Stomach (tissue), 9 donors: Measurements from ENCODE around the gene JAKMIP1. TPM values are rescaled to one million over a fixed set of nuclear protein-coding genes. Genes with fewer than 3 reads are reported as not detected.
A peak's percentile ranks its signal among the peaks of the same experiment; 100 is the strongest.

ENCODE experiments used
- DNase-seq, 2 donors: peaks; one replicate each; pipeline versions ENCODE4 v3.0.0 to v3.0.0-alpha.2; 2013 to 2019
- H3K27ac ChIP-seq, 5 donors: fragments of 200-600 bp in 4 of 5; sonication (generic) in 4 of 5; one replicate each; pipeline ENCODE4 v1.5.1; 2013 to 2019; ENCODE audit warnings: mild to moderate bottlenecking in 1 of 5, moderate library complexity in 1 of 5
- H3K27me3 ChIP-seq, 3 donors: fragments of 200-600 bp; sonication (generic); one replicate each; pipeline ENCODE4 v1.5.1; 2017 to 2019; ENCODE audit warnings: mixed run types in 1 of 3
- H3K36me3 ChIP-seq, 4 donors: fragments of 200-600 bp; sonication (generic); 1 replicate in 3 of 4; 2 replicates in 1 of 4; pipeline ENCODE4 v1.5.1; 2016 to 2019
- H3K4me1 ChIP-seq, 4 donors: fragments of 200-600 bp; sonication (generic); one replicate each; pipeline ENCODE4 v1.5.1; 2016 to 2019
- H3K4me3 ChIP-seq, 4 donors: fragments of 200-600 bp; sonication (generic) in 3 of 4; one replicate each; pipeline ENCODE4 v1.5.1; 2016 to 2019; ENCODE audit warnings: mild to moderate bottlenecking in 1 of 4
- H3K9me3 ChIP-seq, 4 donors: fragments of 200-600 bp; sonication (generic); one replicate each; pipeline ENCODE4 v1.5.1; 2016 to 2019
- EP300 ChIP-seq: sonication (generic); formaldehyde crosslinking; IDR thresholded peaks from one replicate; pipeline ENCODE4 v1.6.1; 2017; ENCODE audit warnings: antibody characterized with exemption
- POLR2A ChIP-seq, 4 donors: fragments of 450-650 bp; IDR thresholded peaks; one replicate each; pipeline ENCODE4 v1.6.1; 2016; ENCODE audit warnings: antibody characterized with exemption in 4 of 4, control low read depth in 2 of 4, mild to moderate bottlenecking in 1 of 4, moderate library complexity in 1 of 4
- POLR2AphosphoS5 ChIP-seq, 3 donors: sonication (generic); formaldehyde crosslinking; IDR thresholded peaks; one replicate each; pipeline ENCODE4 v1.6.1; 2016; ENCODE audit warnings: antibody characterized with exemption in 3 of 3
- WGBS, 5 donors: extraction: QIAGEN DNeasy Blood & Tissue Kit in 3 of 5; methylation state at CpG; one replicate each; pipeline versions ENCODE4 v1.1.5 to v1.1.7; 2013 to 2018; 5-methylcytosine and 5-hydroxymethylcytosine counted together
- intact Hi-C: fragments of 100-400 bp; cut with DNase I; formaldehyde crosslinking; loops from one replicate; pipeline ENCODE4 v1.15.1; 2023; ENCODE audit warnings: low total_unique reads
- polyA plus RNA-seq, 3 donors: library from polyadenylated mRNA; stranded (reverse); fragments of 200-250 nt; gene quantifications; one replicate each; pipeline ENCODE4 v1.2.3, GENCODE V29; 2013
- total RNA-seq, 5 donors: library from RNA; depleted of rRNA; stranded (reverse); fragments of >200 nt; gene quantifications; one replicate each; pipeline versions ENCODE4 v1.1.0 to v1.2.3, GENCODE V29; 2014 to 2016
- TF ChIP-seq, protein P1 (sequence below), 7 experiments: fragments of 450-650 bp in 4 of 7; fragments of 200-600 bp in 3 of 7; sonication (generic) in 3 of 7; IDR thresholded peaks; one replicate each; pipeline ENCODE4 v1.5.1; 2016 to 2019; ENCODE audit warnings: antibody characterized with exemption in 7 of 7, control low read depth in 2 of 7, mild to moderate bottlenecking in 1 of 7
- donor health status: healthy with polysubstance abuse.
- donor health status: Bipolar disorder and iron deficiency.
- donor health status: healthy.

Gene JAKMIP1
- total and polyA plus RNA-seq, 8 donors, result 0.18 to 10.3 (median 0.54) TPM; not detected in 2

DNA sequence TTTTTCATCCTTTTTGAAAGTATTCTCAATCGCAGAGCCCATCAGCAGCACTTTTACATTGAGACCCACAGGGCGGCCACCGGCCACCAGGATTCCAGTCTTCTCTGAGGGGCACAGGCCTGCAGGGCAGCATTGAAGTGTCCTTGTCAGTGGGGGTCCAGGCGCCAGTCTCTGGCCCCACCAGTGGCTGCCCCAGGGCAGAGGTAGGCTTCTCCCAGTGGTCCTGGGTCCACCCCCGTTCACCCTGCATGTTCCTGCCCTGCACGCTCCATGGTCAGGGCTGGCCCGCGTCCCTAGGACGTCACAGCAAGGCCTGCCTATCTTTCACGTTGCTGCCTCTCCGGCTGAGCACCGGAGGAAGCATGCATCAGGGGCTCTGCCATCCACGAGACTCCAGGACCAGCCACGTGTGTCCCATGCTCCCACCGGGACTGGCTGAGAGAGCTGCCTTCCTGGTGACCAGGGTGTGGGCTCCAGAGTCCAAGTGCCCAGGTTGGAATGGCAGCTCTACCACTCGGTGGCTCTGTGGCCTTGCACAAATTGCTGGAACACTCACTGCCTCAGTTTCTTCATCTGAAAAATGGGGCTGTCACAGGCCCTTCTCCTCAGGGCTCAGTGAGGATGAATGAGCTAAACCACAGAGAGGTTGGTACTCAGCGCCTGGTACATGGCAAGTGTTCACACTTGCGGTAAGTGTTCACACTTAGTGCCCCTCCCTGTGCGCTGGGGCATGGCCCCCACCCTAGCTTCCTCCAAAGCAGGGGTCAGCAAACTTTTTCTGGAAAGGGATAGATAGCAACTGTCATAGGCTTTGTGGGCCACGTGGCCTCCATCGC is 30.7 kb upstream of the JAKMIP1 start:
- peaks cover 0 to 32% (median 0%) of the 10 kb centered on the region in 3 donors for H3K27me3 ChIP-seq
- WGBS, 5 donors, result 88 to 91% (median 89%) methylated on average over 14 to 21 of the region's 21 CpGs
- H3K9me3 ChIP-seq, result no peaks in the 10 kb centered on the region
- no peaks in the 10 kb centered on the region for H3K36me3 ChIP-seq
- TF ChIP-seq POLR2AphosphoS5 (IDR thresholded peaks at IDR 0.05) (no peak), EP300 (no peak), POLR2A (IDR thresholded peaks at IDR 0.05) (no peak)
- intact Hi-C loops, result no loop called here
- no peak overlapping the region for H3K27ac ChIP-seq
- no peak overlapping the region for H3K4me3 ChIP-seq
- peak in 1 of 2 donors; percentile 16 for DNase-seq
- H3K4me1 ChIP-seq, result no peaks in the 10 kb centered on the region

DNA sequence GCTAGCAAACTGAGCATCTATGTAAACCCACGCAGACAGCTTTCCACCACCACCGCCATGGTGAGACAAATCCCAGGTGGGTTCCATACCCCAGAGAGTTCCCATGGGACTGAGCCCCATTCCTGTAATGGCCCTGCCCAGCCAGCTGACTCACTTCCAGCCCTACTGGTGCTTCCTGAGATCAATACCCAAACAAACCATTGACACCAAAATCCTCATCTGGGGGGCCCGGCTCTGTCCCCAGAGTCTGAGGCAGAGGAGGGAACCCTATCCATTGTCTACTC is 30.1 kb upstream of the JAKMIP1 start:
- Histone ChIP-seq H3K36me3 (no peaks in the 10 kb centered on the region), H3K27ac (no peak overlapping the region), H3K4me3 (no peak overlapping the region), H3K9me3 (no peaks in the 10 kb centered on the region), H3K4me1 (no peaks in the 10 kb centered on the region), H3K27me3 (peaks cover 0 to 33% (median 0%) of the 10 kb centered on the region in 3 donors)
- TF ChIP-seq, protein P1, sequence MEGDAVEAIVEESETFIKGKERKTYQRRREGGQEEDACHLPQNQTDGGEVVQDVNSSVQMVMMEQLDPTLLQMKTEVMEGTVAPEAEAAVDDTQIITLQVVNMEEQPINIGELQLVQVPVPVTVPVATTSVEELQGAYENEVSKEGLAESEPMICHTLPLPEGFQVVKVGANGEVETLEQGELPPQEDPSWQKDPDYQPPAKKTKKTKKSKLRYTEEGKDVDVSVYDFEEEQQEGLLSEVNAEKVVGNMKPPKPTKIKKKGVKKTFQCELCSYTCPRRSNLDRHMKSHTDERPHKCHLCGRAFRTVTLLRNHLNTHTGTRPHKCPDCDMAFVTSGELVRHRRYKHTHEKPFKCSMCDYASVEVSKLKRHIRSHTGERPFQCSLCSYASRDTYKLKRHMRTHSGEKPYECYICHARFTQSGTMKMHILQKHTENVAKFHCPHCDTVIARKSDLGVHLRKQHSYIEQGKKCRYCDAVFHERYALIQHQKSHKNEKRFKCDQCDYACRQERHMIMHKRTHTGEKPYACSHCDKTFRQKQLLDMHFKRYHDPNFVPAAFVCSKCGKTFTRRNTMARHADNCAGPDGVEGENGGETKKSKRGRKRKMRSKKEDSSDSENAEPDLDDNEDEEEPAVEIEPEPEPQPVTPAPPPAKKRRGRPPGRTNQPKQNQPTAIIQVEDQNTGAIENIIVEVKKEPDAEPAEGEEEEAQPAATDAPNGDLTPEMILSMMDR (IDR thresholded peaks at IDR 0.05), result no peak
- TF ChIP-seq POLR2A (IDR thresholded peaks at IDR 0.05) (no peak), POLR2AphosphoS5 (IDR thresholded peaks at IDR 0.05) (no peak), EP300 (no peak)
- DNase-seq, result peak in 1 of 2 donors; percentile 5
- 47 to 71% (median 56%) methylated on average over 3 of the region's 3 CpGs for WGBS, 5 donors
- intact Hi-C loops, result no loop called here

DNA sequence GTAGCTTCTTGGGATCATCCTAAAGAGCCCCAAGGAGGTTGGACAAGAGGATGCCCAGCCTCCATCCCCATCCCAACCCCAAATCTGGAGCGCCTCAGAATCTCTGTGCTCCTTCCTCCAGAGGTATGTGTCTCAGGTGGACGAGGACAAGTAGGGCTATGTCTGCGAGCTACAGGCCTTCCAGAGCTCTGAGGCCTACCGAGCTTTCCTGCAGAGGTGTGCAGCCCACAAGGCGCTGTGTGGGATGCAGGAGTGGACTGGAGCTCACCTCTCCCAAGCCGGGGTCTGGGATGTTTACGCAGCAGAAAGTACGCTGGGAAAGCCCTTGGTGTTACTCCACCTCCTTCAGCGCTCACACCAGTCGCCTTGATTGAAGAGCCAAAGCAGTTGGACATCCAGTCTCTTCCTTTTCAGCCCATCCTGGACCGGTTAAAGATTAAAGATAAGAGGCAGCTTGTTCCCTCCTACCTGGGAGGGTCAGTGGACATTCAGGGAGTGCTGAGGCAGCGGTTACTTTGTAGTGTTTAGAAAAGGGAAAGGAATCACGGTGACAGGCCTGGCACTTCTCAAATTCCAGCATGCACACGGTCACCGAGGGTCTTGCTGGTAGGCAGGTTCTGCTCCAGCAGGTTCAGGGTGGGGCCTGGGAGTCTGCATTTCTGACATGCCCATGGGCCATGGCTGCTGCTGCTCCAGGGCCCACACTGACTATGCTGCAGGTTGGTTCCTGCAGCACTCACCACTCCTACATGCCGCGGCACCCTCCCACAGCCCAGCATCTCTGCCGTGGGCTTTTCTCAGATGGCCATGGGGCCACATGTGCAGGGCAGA is 29.5 kb upstream of the JAKMIP1 start:
- no peaks in the 10 kb centered on the region for H3K9me3 ChIP-seq
- no peaks in the 10 kb centered on the region for H3K4me1 ChIP-seq
- H3K27ac ChIP-seq, result no peak overlapping the region
- intact Hi-C loops, result no loop called here
- no peak overlapping the region for H3K4me3 ChIP-seq
- no peak for TF ChIP-seq POLR2AphosphoS5 (IDR thresholded peaks at IDR 0.05)
- no peak for TF ChIP-seq EP300
- TF ChIP-seq POLR2A (IDR thresholded peaks at IDR 0.05), result no peak
- TF ChIP-seq, protein P1 (IDR thresholded peaks at IDR 0.05), result no peak
- peak in 1 of 2 donors; percentile 11 for DNase-seq
- 52 to 69% (median 63%) methylated on average over 15 to 18 of the region's 18 CpGs for WGBS, 5 donors
- H3K36me3 ChIP-seq, result no peaks in the 10 kb centered on the region
- H3K27me3 ChIP-seq, result peaks cover 0 to 28% (median 0%) of the 10 kb centered on the region in 3 donors

DNA sequence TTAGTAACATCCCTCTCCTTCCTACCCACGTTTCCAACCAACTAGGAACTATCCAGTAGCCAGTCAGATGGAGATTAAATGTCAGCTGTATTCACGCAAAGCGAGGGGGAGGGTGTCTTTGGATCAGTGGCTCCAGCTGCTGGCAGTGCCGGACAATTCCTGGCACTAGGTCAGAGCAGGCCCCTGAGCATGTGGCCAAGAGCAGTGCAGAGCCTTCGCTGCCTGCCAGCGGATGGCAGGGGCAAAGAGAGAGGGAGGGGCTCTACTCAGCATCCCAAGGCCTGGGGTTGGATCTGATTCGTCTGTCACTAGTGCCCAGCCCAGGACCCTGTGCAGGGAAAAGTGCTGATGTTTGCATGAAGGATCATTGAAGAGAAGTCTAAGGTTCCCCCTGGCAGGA is 28.7 kb upstream of the JAKMIP1 start:
- Histone ChIP-seq H3K9me3 (no peaks in the 10 kb centered on the region), H3K4me3 (no peak overlapping the region), H3K4me1 (no peaks in the 10 kb centered on the region), H3K27me3 (peaks cover 0 to 35% (median 0%) of the 10 kb centered on the region in 3 donors), H3K36me3 (no peaks in the 10 kb centered on the region), H3K27ac (no peak overlapping the region)
- intact Hi-C loops, result no loop called here
- TF ChIP-seq POLR2AphosphoS5 (IDR thresholded peaks at IDR 0.05) (no peak), POLR2A (IDR thresholded peaks at IDR 0.05) (no peak), EP300 (no peak)
- TF ChIP-seq, protein P1 (IDR thresholded peaks at IDR 0.05), result no peak
- DNase-seq, result peak; percentile 24 to 63
- 25 to 48% (median 40%) methylated on average over 7 of the region's 7 CpGs for WGBS, 5 donors
